Right ventricle myocardium superior (tissue), 1 donor: ENCODE data around the gene TCEA3. TPM values are rescaled to one million over a fixed set of nuclear protein-coding genes. Genes with fewer than 3 reads are reported as not detected.

Source experiments
- ATAC-seq: fragments of 200-7000 bp; cut with Tn5 transposase; one replicate; pipeline ENCODE4 v1.9.1; 2020; ENCODE audit warnings: mild to moderate bottlenecking; ENCODE audit not compliant: poor library complexity
- DNase-seq: peaks from one replicate; pipeline ENCODE4 v3.0.0-alpha.2; 2020
- intact Hi-C: fragments of 100-400 bp; cut with DNase I; formaldehyde crosslinking; loops from one replicate; pipeline ENCODE4 v1.11.2; 2022
- long read RNA-seq: library from polyadenylated mRNA; unstranded; transcript quantifications from one replicate; pipeline ENCODE4 v2.0.0, GENCODE V29; 2021
- total RNA-seq: library from RNA; stranded (reverse); fragmentation: NEBNext Ultra II Directional; extraction: Animal tissue kit (Norgen Biotek cat#: 25700); gene quantifications from one replicate; pipeline ENCODE4 v1.2.1, GENCODE V29; 2021
- donor health status: DM: no; HTN: yes; CAD: no; lungs with severe emphysema.

TCEA3 gene
- total RNA-seq = 72.7 TPM
- long read RNA-seq, transcript TCEA3-203 (11 exons, 1,559 nt) = major isoform, 205 of 257 reads
- long read RNA-seq, partial matches to known transcripts = 12 of 257 reads
- long read RNA-seq, other reads (novel, unspliced or antisense) = 37 of 257 reads

GRCh38 chr1:23424293-23425192 is at the start of gene TCEA3:
TCEA3 (minus strand) TSS chr1:23424748; CDS start chr1:23424633, 115 bp downstream.
- intact Hi-C loops = no loop called here

GRCh38 chr1:23473037-23473800 is 48.7 kb upstream of the TCEA3 start:
- ATAC-seq (no peak), DNase-seq (no peak)
- intact Hi-C loops = no loop called here

More at GRCh38 chr1:23424293-23425192, at the start of gene TCEA3:
- ATAC-seq (peak; percentile 83), DNase-seq (peak; percentile 75)

- no peak for ATAC-seq
- intact Hi-C loops = no loop called here
- DNase-seq = no peak
Measured at GRCh38 chr1:23472351-23473036, 47.9 kb upstream of the TCEA3 start.

GRCh38 chr1:23471473-23472075 is 47.0 kb upstream of the TCEA3 start:
- ATAC-seq = no peak
- no peak for DNase-seq
- intact Hi-C loops = no loop called here

GRCh38 chr1:23470282-23471070 is 45.9 kb upstream of the TCEA3 start:
- intact Hi-C loops = no loop called here
- DNase-seq (peak; percentile 81), ATAC-seq (peak; percentile 61)

- ATAC-seq (peak; percentile 53), DNase-seq (peak; percentile 58)
- intact Hi-C loops = no loop called here
Measured at GRCh38 chr1:23469372-23469982, 44.9 kb upstream of the TCEA3 start.

- DNase-seq (no peak), ATAC-seq (no peak)
- intact Hi-C loops = no loop called here
Measured at GRCh38 chr1:23466423-23466989, 42.0 kb upstream of the TCEA3 start.

- intact Hi-C loops = no loop called here
- DNase-seq (no peak), ATAC-seq (no peak)
Measured at GRCh38 chr1:23463286-23463685, 38.7 kb upstream of the TCEA3 start.

- intact Hi-C loops = no loop called here
- ATAC-seq = no peak
- no peak for DNase-seq
Measured at GRCh38 chr1:23462766-23463165, 38.2 kb upstream of the TCEA3 start.

- DNase-seq = no peak
- ATAC-seq = no peak
- intact Hi-C loops = no loop called here
Measured at GRCh38 chr1:23461050-23461449, 36.5 kb upstream of the TCEA3 start.

GRCh38 chr1:23460519-23460918 is 36.0 kb upstream of the TCEA3 start:
- no peak for DNase-seq
- intact Hi-C loops = no loop called here
- ATAC-seq = no peak

GRCh38 chr1:23459338-23459757 is 34.8 kb upstream of the TCEA3 start:
- intact Hi-C loops = no loop called here
- DNase-seq (no peak), ATAC-seq (no peak)

GRCh38 chr1:23456226-23456625 is 31.7 kb upstream of the TCEA3 start:
- ATAC-seq = no peak
- no peak for DNase-seq
- intact Hi-C loops = no loop called here

- intact Hi-C loops = no loop called here
- DNase-seq = no peak
- ATAC-seq = no peak
Measured at GRCh38 chr1:23453455-23454000, 29.0 kb upstream of the TCEA3 start.

GRCh38 chr1:23452011-23452411 is 27.5 kb upstream of the TCEA3 start:
- peak; percentile 11 for ATAC-seq
- intact Hi-C loops = no loop called here

GRCh38 chr1:23451441-23451840 is 26.9 kb upstream of the TCEA3 start:
- DNase-seq = no peak
- intact Hi-C loops = no loop called here
- ATAC-seq = no peak

More at GRCh38 chr1:23452011-23452411, 27.5 kb upstream of the TCEA3 start:
- no peak for DNase-seq

- DNase-seq (no peak), ATAC-seq (no peak)
- intact Hi-C loops = no loop called here
Measured at GRCh38 chr1:23450894-23451293, 26.3 kb upstream of the TCEA3 start.
